Measurements from ENCODE around the gene CD2BP2. TPM values are rescaled to one million over a fixed set of nuclear protein-coding genes. Genes with fewer than 3 reads are reported as not detected.

CD2BP2 gene
- polyA plus RNA-seq, 1 of the 3 experiments (the other 2 are of a cell fraction): 80.8 TPM

DNA sequence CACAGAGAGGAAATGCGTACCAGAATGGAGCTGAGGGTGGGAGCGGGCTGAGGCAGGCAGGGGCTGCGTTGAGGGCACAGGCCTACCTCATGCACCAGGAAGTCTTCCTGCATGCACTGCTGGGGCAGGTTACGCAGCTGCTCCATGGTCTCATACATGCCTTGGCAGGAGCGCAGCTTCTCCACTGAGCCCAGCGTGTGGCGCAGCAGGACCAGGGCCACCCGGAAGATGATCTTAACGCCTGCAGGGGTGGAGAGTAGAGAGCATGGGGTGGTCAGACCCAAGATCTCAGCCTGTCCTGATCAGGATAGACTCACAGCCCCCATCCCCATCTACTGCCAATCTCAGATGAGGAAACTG, 3.4 kb upstream of the CD2BP2 start:
- Histone ChIP-seq H3K36me3 (replicated peaks in 1 of 2; ENCODE audit: control insufficient read depth in 1 of 2, insufficient read depth in 2 of 2, low read length in 1 of 2) (peaks cover 10 to 33% of the 10 kb centered on the region in 2 experiments), H3K79me2 (ENCODE audit: insufficient read depth) (peaks cover 57% of the 10 kb centered on the region)

DNA sequence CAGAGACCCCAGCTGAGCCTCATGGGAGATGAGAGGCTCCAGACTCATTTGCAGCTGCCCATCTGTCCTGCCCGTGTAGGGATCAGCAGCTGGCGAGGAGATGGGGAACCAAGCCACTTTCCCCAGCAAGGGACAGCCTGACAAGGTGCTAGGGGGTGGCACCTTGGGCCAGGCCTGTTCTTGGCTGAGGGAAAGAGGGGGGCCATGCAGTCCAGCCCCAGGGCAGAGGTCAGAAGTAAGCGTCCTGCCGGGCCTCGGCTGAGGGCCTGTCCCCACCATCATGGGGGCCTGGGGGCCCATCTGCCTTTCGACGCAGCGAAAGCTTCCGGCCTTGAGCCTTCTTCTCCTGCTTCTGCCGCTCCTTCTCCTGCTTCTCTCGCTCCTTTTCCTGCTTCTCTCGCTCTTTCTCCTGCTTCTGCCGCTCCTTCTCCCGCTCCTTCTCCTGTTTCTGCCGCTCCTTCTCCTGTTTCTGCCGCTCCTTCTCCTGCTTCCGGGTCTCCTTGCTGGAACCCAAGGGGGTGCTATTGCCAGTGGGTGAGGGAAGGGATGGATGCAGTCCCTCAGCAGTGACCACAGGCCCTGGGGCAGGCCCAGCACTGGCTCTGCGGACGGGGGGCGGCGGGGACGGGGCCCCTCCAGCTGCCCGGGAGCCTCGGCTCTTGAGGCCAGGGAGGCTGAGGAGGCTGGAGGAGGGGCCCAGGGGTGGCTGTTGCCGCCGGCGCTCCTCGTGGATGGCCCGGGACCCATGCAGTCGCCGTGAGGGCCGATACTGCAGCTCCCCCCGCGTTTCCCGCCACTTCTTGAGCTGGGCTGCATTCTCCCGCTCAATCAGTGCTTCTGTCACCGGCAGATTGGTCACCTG, 2.8 kb upstream of the CD2BP2 start:
- H3K4me3 ChIP-seq (ENCODE audit: low read depth in 2 of 2, low read length in 1 of 2): no peak overlapping the region
- no peak overlapping the region; a peak in 1 of 4 replicates for H3K27ac ChIP-seq (ENCODE audit: low read depth in 2 of 2, low read length in 1 of 2)
- no peaks in the 10 kb centered on the region for H3K9me3 ChIP-seq
- no peak for TF ChIP-seq GATA2 (CRISPR knock-in tag; IDR thresholded peaks at IDR 0.05)
- H3K4me2 ChIP-seq: no peak overlapping the region
- peaks cover 21 to 35% of the 10 kb centered on the region in 2 experiments for H3K4me1 ChIP-seq (ENCODE audit: control insufficient read depth in 1 of 2, insufficient read depth in 2 of 2, low read depth in 1 of 2, low read length in 1 of 2)
- DNase-seq: no peak
- CTCF ChIA-PET: interaction anchor here (1.5 to 1.8 kb wide), 2 partner anchors 50 to 52 kb away, joined by 5 read pairs; partner anchors contain the start of gene ZNF771
- 89% methylated on average over 30 of the region's 37 CpGs for WGBS (ENCODE audit: low lambda C conversion rate)
- no peaks in the 10 kb centered on the region for H3K9me2 ChIP-seq
- peaks cover 2% of the 10 kb centered on the region for H3F3A ChIP-seq (replicated peaks; ENCODE audit: insufficient read depth)
- H3K9ac ChIP-seq: no peak overlapping the region
- H3K79me2 ChIP-seq (ENCODE audit: insufficient read depth): peaks cover 57% of the 10 kb centered on the region
- peaks cover 3% of the 10 kb centered on the region; the same call in 1 of the 2 replicates for H4K20me1 ChIP-seq (ENCODE audit: insufficient read depth)
- H2AFZ ChIP-seq (ENCODE audit: low read depth): no peak overlapping the region
- POLR2A ChIA-PET: no interaction called here
- H3K36me3 ChIP-seq (replicated peaks in 1 of 2; ENCODE audit: control insufficient read depth in 1 of 2, insufficient read depth in 2 of 2, low read length in 1 of 2): peaks cover 14 to 39% of the 10 kb centered on the region in 2 experiments
- H3K27me3 ChIP-seq (ENCODE audit: insufficient read depth): no peaks in the 10 kb centered on the region

More for the DNA sequence above, 3.4 kb upstream of the CD2BP2 start:
- no peak overlapping the region for H2AFZ ChIP-seq (ENCODE audit: low read depth)
- no peaks in the 10 kb centered on the region for H3K9me3 ChIP-seq
- peaks cover 16 to 29% of the 10 kb centered on the region in 2 experiments for H3K4me1 ChIP-seq (ENCODE audit: control insufficient read depth in 1 of 2, insufficient read depth in 2 of 2, low read depth in 1 of 2, low read length in 1 of 2)
- H3K9me2 ChIP-seq: no peaks in the 10 kb centered on the region
- CTCF ChIA-PET: interaction anchor here (0.7 to 1.8 kb wide), 3 partner anchors 49 to 290 kb away, joined by 3 to 5 read pairs (median 5); partner anchors contain the start of gene ZNF771
- no peaks in the 10 kb centered on the region for H3K27me3 ChIP-seq (ENCODE audit: insufficient read depth)
- peaks cover 8% of the 10 kb centered on the region for H3F3A ChIP-seq (replicated peaks; ENCODE audit: insufficient read depth)
- no peak for TF ChIP-seq RFX5 (IDR thresholded peaks at IDR 0.05; ENCODE audit: low read length)
- no peak for TF ChIP-seq FOSL2 (IDR thresholded peaks at IDR 0.05; ENCODE audit: borderline replicate concordance, low read depth)
- no peak for TF ChIP-seq TEAD4 (IDR thresholded peaks at IDR 0.05; ENCODE audit: borderline replicate concordance, insufficient read depth)
- no peak for TF ChIP-seq IRF3 (IDR thresholded peaks at IDR 0.05; ENCODE audit: low read depth, low read length)
- no peak for TF ChIP-seq EZH2phosphoT487 (IDR thresholded peaks at IDR 0.05; ENCODE audit: borderline replicate concordance, low read depth)
- no peak overlapping the region for H3K9ac ChIP-seq
- WGBS (ENCODE audit: low lambda C conversion rate): 98% methylated on average over 8 of the region's 9 CpGs
- POLR2A ChIA-PET: no interaction called here
- peaks cover 6% of the 10 kb centered on the region for H4K20me1 ChIP-seq (ENCODE audit: insufficient read depth)
- no peak overlapping the region for H3K4me3 ChIP-seq (ENCODE audit: low read depth in 2 of 2, low read length in 1 of 2)
- H3K27ac ChIP-seq (ENCODE audit: low read depth in 2 of 2, low read length in 1 of 2): no peak overlapping the region
- DNase-seq: no peak
- no peak overlapping the region for H3K4me2 ChIP-seq

Measured in SK-N-SH (cell line).